K562 (cell line): ENCODE results near the gene UBE2G2. TPM values are rescaled to one million over a fixed set of nuclear protein-coding genes. Genes with fewer than 3 reads are reported as not detected.

ENCODE experiments used
- ATAC-seq: fragments of 200-7000 bp; cut with Tn5 transposase; 3 replicates; pipeline ENCODE4 v1.9.1; 2020; ENCODE audit warnings: moderate library complexity
- BruUV-seq: library from RNA; stranded (reverse); fragments of 400-500 nt; replicated peaks from 2 replicates; lab custom pipeline; 2021; lab: Mats Ljungman, UMichigan
- CTCF ChIA-PET: fragments of 300-600 bp; formaldehyde crosslinking; extraction: SDS; loops from one replicate; lab custom pipeline; 2021; ENCODE audit warnings: low intra/inter-chr PET ratio; lab: Yijun Ruan, JAX
- POLR2A ChIA-PET: fragments of 300-600, 350-650 bp; sonication (Branson Sonifier 250); formaldehyde crosslinking; extraction: SDS; loops from one replicate; lab custom pipeline; 2021; ENCODE audit warnings: antibody characterized with exemption, inconsistent platforms; lab: Yijun Ruan, JAX
- DNase-seq, 4 experiments: peaks; one replicate each; pipeline versions ENCODE4 v3.0.0 to v3.0.0-alpha.2; 2011 to 2018; ENCODE audit warnings: low spot score in 3 of 4, mixed read lengths in 3 of 4; ENCODE audit errors: extremely low read depth in 1 of 4
- FAIRE-seq: peaks from 2 replicates; lab custom pipeline; 2011; peaks lifted over from hg19 to GRCh38; lab: Jason Lieb, UNC
- H2AFZ ChIP-seq: 2 replicates; pipeline ENCODE4 v1.6.0; 2011; ENCODE audit warnings: low read depth, low read length, control low read depth, inconsistent platforms
- H3K27ac ChIP-seq: fragments of 200-600 bp; 3 replicates; pipeline ENCODE4 v1.8.0; 2011; ENCODE audit warnings: low read depth, mild to moderate bottlenecking, control low read depth, inconsistent platforms, low read length, moderate library complexity, mixed read lengths; ENCODE audit errors: extremely low read depth
- H3K27me3 ChIP-seq, 2 experiments: fragments of 300-600 bp in 1 of 2; 2 replicates in 1 of 2; 3 replicates in 1 of 2; pipeline versions ENCODE4 v1.6.0 to v1.8.0; 2011; ENCODE audit warnings: inconsistent platforms in 2 of 2, low read length in 2 of 2, mild to moderate bottlenecking in 1 of 2, mixed read lengths in 1 of 2, moderate library complexity in 1 of 2; ENCODE audit not compliant: control insufficient read depth in 2 of 2, insufficient read depth in 2 of 2
- H3K36me3 ChIP-seq: fragments of 300-600 bp; 3 replicates; pipeline ENCODE4 v1.8.0; 2011; ENCODE audit warnings: mild to moderate bottlenecking, low read length, inconsistent platforms; ENCODE audit not compliant: control insufficient read depth, insufficient read depth
- H3K4me1 ChIP-seq, 2 experiments: fragments of 200-600 bp in 1 of 2; replicated peaks in 1 of 2; 2 replicates in 1 of 2; 3 replicates in 1 of 2; pipeline versions ENCODE4 v1.5.1 to v1.8.0; 2011; ENCODE audit warnings: inconsistent platforms in 2 of 2, low read length in 2 of 2, mild to moderate bottlenecking in 1 of 2, mixed read lengths in 1 of 2, moderate library complexity in 1 of 2; ENCODE audit not compliant: control insufficient read depth in 2 of 2, insufficient read depth in 2 of 2
- H3K4me2 ChIP-seq: 2 replicates; pipeline ENCODE4 v1.6.1; 2011; ENCODE audit warnings: low read length, control low read depth, inconsistent platforms, mixed read lengths; ENCODE audit not compliant: insufficient read depth
- H3K4me3 ChIP-seq: fragments of 200-600 bp; sonication (generic), shearing (Covaris generic); 2 replicates; pipeline ENCODE4 v1.5.1; 2016; ENCODE audit warnings: control low read depth, inconsistent platforms
- H3K79me2 ChIP-seq: fragments of 200-600 bp; 3 replicates; pipeline ENCODE4 v1.8.0; 2011; ENCODE audit warnings: low read length, inconsistent platforms; ENCODE audit not compliant: control insufficient read depth, insufficient read depth
- H3K9ac ChIP-seq, 2 experiments: 2 replicates each; pipeline versions ENCODE4 v1.6.0 to v1.6.1; 2011; ENCODE audit warnings: low read depth in 2 of 2, low read length in 2 of 2, control low read depth in 1 of 2, inconsistent platforms in 1 of 2, mild to moderate bottlenecking in 1 of 2, mixed read lengths in 1 of 2; ENCODE audit not compliant: insufficient read depth in 1 of 2
- H3K9me1 ChIP-seq: one replicate; pipeline ENCODE4 v1.6.0; 2011; ENCODE audit warnings: inconsistent platforms, mild to moderate bottlenecking, low read length, moderate library complexity; ENCODE audit not compliant: control insufficient read depth, insufficient read depth
- H3K9me3 ChIP-seq: replicated peaks from 2 replicates; pipeline ENCODE4 v1.5.1; 2011; ENCODE audit warnings: low read depth, low read length, inconsistent platforms; ENCODE audit not compliant: control insufficient read depth, insufficient read depth
- H4K20me1 ChIP-seq: replicated peaks from 2 replicates; pipeline ENCODE4 v1.6.1; 2011; ENCODE audit warnings: low read length, inconsistent platforms, mixed read lengths; ENCODE audit not compliant: control insufficient read depth, insufficient read depth
- BRD4 ChIP-seq: fragments of 200-600 bp; sonication (generic); IDR thresholded peaks from 2 replicates; pipeline ENCODE4 v1.6.1; 2017; ENCODE audit warnings: inconsistent platforms
- CBFA2T2 ChIP-seq: fragments of 450-650 bp; conservative IDR thresholded peaks from 2 replicates; pipeline ENCODE4 v1.6.1; 2017; ENCODE audit warnings: mild to moderate bottlenecking
- MBD2 ChIP-seq: sonication (generic); IDR thresholded peaks from 2 replicates; pipeline ENCODE4 v1.6.1; 2016; ENCODE audit warnings: low read depth, borderline replicate concordance
- NFE2 ChIP-seq: IDR thresholded peaks from 2 replicates; pipeline ENCODE4 v1.6.1; 2014; ENCODE audit warnings: antibody characterized with exemption, low read depth
- NUFIP1 ChIP-seq: fragments of 450-650 bp; IDR thresholded peaks from 2 replicates; pipeline ENCODE4 v1.6.1; 2018; ENCODE audit not compliant: partially characterized antibody
- PCBP2 ChIP-seq: fragments of 200-400 bp; formaldehyde crosslinking; IDR thresholded peaks from 2 replicates; pipeline ENCODE4 v1.6.1; 2018; ENCODE audit warnings: low read length, low read depth, mild to moderate bottlenecking, moderate library complexity; ENCODE audit not compliant: poor library complexity, severe bottlenecking
- ZZZ3 ChIP-seq: fragments of 450-650 bp; IDR thresholded peaks from 2 replicates; pipeline ENCODE4 v1.6.1; 2016; ENCODE audit warnings: antibody characterized with exemption, mild to moderate bottlenecking, moderate library complexity
- WGBS: fragments of 100-300 bp; shearing (Covaris generic); methylation state at CpG from one replicate; pipeline ENCODE4 v1.1.6; 2016; ENCODE audit warnings: low coverage, mixed read lengths; ENCODE audit not compliant: insufficient coverage; ENCODE audit errors: missing lambda C conversion rate; 5-methylcytosine and 5-hydroxymethylcytosine counted together
- in situ Hi-C: fragments of 300-500 bp; cut with MboI; formaldehyde crosslinking; loops from 4 replicates; pipeline ENCODE4 v1.15.0; 2018; ENCODE audit warnings: inconsistent platforms, mixed read lengths
- intact Hi-C: fragments of 100-400 bp; cut with micrococcal nuclease; formaldehyde crosslinking; loops from 2 replicates; pipeline ENCODE4 v1.14.2; 2022
- polyA plus RNA-seq, 8 experiments: library from polyadenylated mRNA; depleted of rRNA in 4 of 8; stranded (reverse) in 5 of 8; unstranded in 3 of 8; fragments of >200 nt; fragmentation: Nextera tagmentation in 2 of 8; fragmentation: Illumina TruSeq in 1 of 8; extraction: Ambion mirVana in 2 of 8; extraction: Trizol in 1 of 8; gene quantifications; 2 replicates each; pipeline versions ENCODE4 v1.2.1 to v1.2.3, GENCODE V29; 2011 to 2014; ENCODE audit warnings: inconsistent platforms in 1 of 8, missing spikeins in 1 of 8
- total RNA-seq, 7 experiments: library from RNA; depleted of rRNA in 6 of 7; stranded (reverse); fragments of >200 nt in 6 of 7; fragmentation: Illumina TruSeq in 2 of 7; extraction: Trizol in 2 of 7; gene quantifications; 2 replicates each; pipeline versions ENCODE4 v1.2.1 to v1.2.3, GENCODE V29; 2011 to 2021; ENCODE audit warnings: low replicate concordance in 1 of 7
- TF ChIP-seq, protein P1 (sequence below): fragments of 450-650 bp; IDR thresholded peaks from 2 replicates; pipeline ENCODE4 v1.6.1; 2016; ENCODE audit warnings: low read depth, mild to moderate bottlenecking, moderate library complexity

UBE2G2 gene
- total and polyA plus RNA-seq, 9 of the 15 experiments (the other 6 are each of a cell fraction or from before 2014, with no cell fraction given): 47.5 to 225 (median 140) TPM

DNA sequence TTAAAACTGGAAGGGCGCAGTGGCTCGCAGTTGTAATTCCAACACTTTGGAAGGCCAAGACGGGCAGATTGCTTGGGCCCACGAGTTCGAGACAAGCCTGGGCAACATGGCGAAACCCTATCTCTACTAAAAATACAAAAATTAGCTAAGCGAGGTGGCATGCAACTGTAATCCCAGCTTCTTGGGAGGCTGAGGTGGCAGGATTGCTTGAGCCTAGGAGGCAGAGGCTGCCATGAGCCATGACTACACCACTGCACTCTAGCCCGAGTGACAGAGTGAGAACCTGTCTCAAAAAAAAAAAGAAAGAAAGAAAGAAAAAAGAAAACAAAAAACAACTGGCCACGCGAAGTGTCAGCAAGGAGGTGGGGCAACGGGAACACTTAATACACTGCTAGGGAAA is 6.3 kb downstream of the UBE2G2 start:
- H3K9me1 ChIP-seq: no peaks in the 10 kb centered on the region
- H3K79me2 ChIP-seq: peaks cover 98% of the 10 kb centered on the region
- no peak for ATAC-seq
- ChIA-PET CTCF (no interaction called here), POLR2A (no interaction called here)
- no peak for FAIRE-seq
- no peak overlapping the region for H3K9ac ChIP-seq
- no peak overlapping the region for H3K27ac ChIP-seq
- 94% methylated on average over 11 of the region's 11 CpGs for WGBS
- H3K36me3 ChIP-seq: peaks cover 77% of the 10 kb centered on the region
- peaks cover 24% of the 10 kb centered on the region for H4K20me1 ChIP-seq
- H3K4me2 ChIP-seq: no peak overlapping the region
- H3K4me1 ChIP-seq: peaks cover 2 to 19% of the 10 kb centered on the region in 2 experiments
- intact Hi-C loops (no loop called here), in situ Hi-C loops (no loop called here)
- no peak for DNase-seq
- H2AFZ ChIP-seq: no peak overlapping the region
- H3K9me3 ChIP-seq: no peaks in the 10 kb centered on the region; the same call in 1 of the 2 replicates
- no TSS peak for BruUV-seq
- no peak overlapping the region for H3K4me3 ChIP-seq
- no peaks in the 10 kb centered on the region for H3K27me3 ChIP-seq
- no peak for TF ChIP-seq NUFIP1
- no peak for TF ChIP-seq NFE2
- no peak for TF ChIP-seq BRD4
- TF ChIP-seq ZZZ3: no peak
- no peak for TF ChIP-seq PCBP2
- TF ChIP-seq, protein P1, sequence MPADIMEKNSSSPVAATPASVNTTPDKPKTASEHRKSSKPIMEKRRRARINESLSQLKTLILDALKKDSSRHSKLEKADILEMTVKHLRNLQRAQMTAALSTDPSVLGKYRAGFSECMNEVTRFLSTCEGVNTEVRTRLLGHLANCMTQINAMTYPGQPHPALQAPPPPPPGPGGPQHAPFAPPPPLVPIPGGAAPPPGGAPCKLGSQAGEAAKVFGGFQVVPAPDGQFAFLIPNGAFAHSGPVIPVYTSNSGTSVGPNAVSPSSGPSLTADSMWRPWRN: no peak
- TF ChIP-seq CBFA2T2: no peak
- no peak for TF ChIP-seq MBD2
- TF ChIP-seq, all 486 proteins: peak for 0
